ENCODE data around the gene DLG2. TPM values are rescaled to one million over a fixed set of nuclear protein-coding genes. Genes with fewer than 3 reads are reported as not detected.

DLG2 gene
- total and polyA plus RNA-seq, 9 of the 15 experiments (the other 6 are each of a cell fraction or from before 2014, with no cell fraction given): 0.52 to 1.6 (median 0.95) TPM

- no peaks in the 10 kb centered on the region for H4K20me1 ChIP-seq (replicated peaks; ENCODE audit: control insufficient read depth, insufficient read depth, low read length)
- DNase-seq (ENCODE audit: extremely low read depth in 1 of 4, low spot score in 3 of 4) (no peak), FAIRE-seq (no peak), ATAC-seq (no peak)
- intact Hi-C loops (cut with micrococcal nuclease): no loop called here
- no peak overlapping the region for H2AFZ ChIP-seq (ENCODE audit: low read depth, low read length)
- no peak overlapping the region for H3K4me2 ChIP-seq (ENCODE audit: insufficient read depth, low read length)
- POLR2A ChIA-PET: no interaction called here
- TF ChIP-seq ZNF175 (CRISPR knock-in tag; IDR thresholded peaks at IDR 0.05; ENCODE audit: low read depth) (no peak), ZKSCAN3 (CRISPR knock-in tag; IDR thresholded peaks at IDR 0.05) (no peak), SNIP1 (IDR thresholded peaks at IDR 0.05; ENCODE audit: low read depth) (no peak), ZFP1 (CRISPR knock-in tag; IDR thresholded peaks at IDR 0.05) (no peak), EGR1 (conservative IDR thresholded peaks at IDR 0.05) (no peak), TAF1 (IDR thresholded peaks at IDR 0.05; ENCODE audit: control insufficient read depth, extremely low read depth, insufficient read depth, low read length, severe bottlenecking) (no peak), NFRKB (IDR thresholded peaks at IDR 0.05; ENCODE audit: low read depth) (no peak), FIP1L1 (IDR thresholded peaks at IDR 0.05; ENCODE audit: low read depth, low read length, poor library complexity, severe bottlenecking) (no peak), ZNF764 (CRISPR knock-in tag; IDR thresholded peaks at IDR 0.05; ENCODE audit: low read depth) (no peak), ZSCAN32 (CRISPR knock-in tag; IDR thresholded peaks at IDR 0.05) (no peak)
- TF ChIP-seq, protein P1, sequence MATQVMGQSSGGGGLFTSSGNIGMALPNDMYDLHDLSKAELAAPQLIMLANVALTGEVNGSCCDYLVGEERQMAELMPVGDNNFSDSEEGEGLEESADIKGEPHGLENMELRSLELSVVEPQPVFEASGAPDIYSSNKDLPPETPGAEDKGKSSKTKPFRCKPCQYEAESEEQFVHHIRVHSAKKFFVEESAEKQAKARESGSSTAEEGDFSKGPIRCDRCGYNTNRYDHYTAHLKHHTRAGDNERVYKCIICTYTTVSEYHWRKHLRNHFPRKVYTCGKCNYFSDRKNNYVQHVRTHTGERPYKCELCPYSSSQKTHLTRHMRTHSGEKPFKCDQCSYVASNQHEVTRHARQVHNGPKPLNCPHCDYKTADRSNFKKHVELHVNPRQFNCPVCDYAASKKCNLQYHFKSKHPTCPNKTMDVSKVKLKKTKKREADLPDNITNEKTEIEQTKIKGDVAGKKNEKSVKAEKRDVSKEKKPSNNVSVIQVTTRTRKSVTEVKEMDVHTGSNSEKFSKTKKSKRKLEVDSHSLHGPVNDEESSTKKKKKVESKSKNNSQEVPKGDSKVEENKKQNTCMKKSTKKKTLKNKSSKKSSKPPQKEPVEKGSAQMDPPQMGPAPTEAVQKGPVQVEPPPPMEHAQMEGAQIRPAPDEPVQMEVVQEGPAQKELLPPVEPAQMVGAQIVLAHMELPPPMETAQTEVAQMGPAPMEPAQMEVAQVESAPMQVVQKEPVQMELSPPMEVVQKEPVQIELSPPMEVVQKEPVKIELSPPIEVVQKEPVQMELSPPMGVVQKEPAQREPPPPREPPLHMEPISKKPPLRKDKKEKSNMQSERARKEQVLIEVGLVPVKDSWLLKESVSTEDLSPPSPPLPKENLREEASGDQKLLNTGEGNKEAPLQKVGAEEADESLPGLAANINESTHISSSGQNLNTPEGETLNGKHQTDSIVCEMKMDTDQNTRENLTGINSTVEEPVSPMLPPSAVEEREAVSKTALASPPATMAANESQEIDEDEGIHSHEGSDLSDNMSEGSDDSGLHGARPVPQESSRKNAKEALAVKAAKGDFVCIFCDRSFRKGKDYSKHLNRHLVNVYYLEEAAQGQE (IDR thresholded peaks at IDR 0.05; ENCODE audit: borderline replicate concordance): no peak
- TF ChIP-seq, protein P1 (CRISPR knock-in tag; IDR thresholded peaks at IDR 0.05; ENCODE audit: low read depth): no peak
- no peak overlapping the region for H3K9ac ChIP-seq (ENCODE audit: insufficient read depth in 1 of 2, low read depth in 2 of 2, low read length in 2 of 2)
- H3K9me3 ChIP-seq (replicated peaks; ENCODE audit: control insufficient read depth, insufficient read depth, low read depth, low read length): 0 out of 2 replicates have a peak, but pooled peaks cover 1% of the 10 kb centered on the region
- CTCF ChIA-PET (ENCODE audit: low intra/inter-chr PET ratio): no interaction called here
- no peak overlapping the region for H3K27ac ChIP-seq (ENCODE audit: extremely low read depth, low read depth, low read length)
- WGBS (ENCODE audit: insufficient coverage, low coverage, missing lambda C conversion rate): 9% methylated on average over 6 of the region's 6 CpGs
- H3K4me1 ChIP-seq (replicated peaks in 1 of 2; ENCODE audit: control insufficient read depth in 2 of 2, insufficient read depth in 2 of 2, low read length in 2 of 2): no peaks in the 10 kb centered on the region
- H3K79me2 ChIP-seq (ENCODE audit: control insufficient read depth, insufficient read depth, low read length): no peaks in the 10 kb centered on the region
- no peaks in the 10 kb centered on the region for H3K27me3 ChIP-seq (ENCODE audit: control insufficient read depth in 2 of 2, insufficient read depth in 2 of 2, low read length in 2 of 2)
- no peaks in the 10 kb centered on the region for H3K36me3 ChIP-seq (ENCODE audit: control insufficient read depth, insufficient read depth, low read length)
- BruUV-seq (replicated peaks): no TSS peak
- no peaks in the 10 kb centered on the region for H3K9me1 ChIP-seq (ENCODE audit: control insufficient read depth, insufficient read depth, low read length)
- in situ Hi-C loops (cut with MboI): no loop called here
- H3K4me3 ChIP-seq: no peak overlapping the region
Observed at GRCh38 chr11:84270466-84270865, 1356.7 kb downstream of the DLG2 start.

Data from K562 (cell line).